ENCODE results near the gene OLFM1. TPM values are rescaled to one million over a fixed set of nuclear protein-coding genes. Genes with fewer than 3 reads are reported as not detected.

Gene OLFM1
- total RNA-seq, 1 donor from 2014 or later = 0.96 TPM

GRCh38 chr9:135152614-135153334 lies 65.3 kb downstream of the OLFM1 start:
- Histone ChIP-seq H3K4me3 (ENCODE audit: low read depth, low read length) (no peak overlapping the region), H3K27me3 (ENCODE audit: control insufficient read depth, insufficient read depth, low read length) (no peaks in the 10 kb centered on the region), H3K36me3 (ENCODE audit: control insufficient read depth, insufficient read depth, low read length) (no peaks in the 10 kb centered on the region)
- no peak for DNase-seq (ENCODE audit: low read depth)
- TF ChIP-seq, protein P1, sequence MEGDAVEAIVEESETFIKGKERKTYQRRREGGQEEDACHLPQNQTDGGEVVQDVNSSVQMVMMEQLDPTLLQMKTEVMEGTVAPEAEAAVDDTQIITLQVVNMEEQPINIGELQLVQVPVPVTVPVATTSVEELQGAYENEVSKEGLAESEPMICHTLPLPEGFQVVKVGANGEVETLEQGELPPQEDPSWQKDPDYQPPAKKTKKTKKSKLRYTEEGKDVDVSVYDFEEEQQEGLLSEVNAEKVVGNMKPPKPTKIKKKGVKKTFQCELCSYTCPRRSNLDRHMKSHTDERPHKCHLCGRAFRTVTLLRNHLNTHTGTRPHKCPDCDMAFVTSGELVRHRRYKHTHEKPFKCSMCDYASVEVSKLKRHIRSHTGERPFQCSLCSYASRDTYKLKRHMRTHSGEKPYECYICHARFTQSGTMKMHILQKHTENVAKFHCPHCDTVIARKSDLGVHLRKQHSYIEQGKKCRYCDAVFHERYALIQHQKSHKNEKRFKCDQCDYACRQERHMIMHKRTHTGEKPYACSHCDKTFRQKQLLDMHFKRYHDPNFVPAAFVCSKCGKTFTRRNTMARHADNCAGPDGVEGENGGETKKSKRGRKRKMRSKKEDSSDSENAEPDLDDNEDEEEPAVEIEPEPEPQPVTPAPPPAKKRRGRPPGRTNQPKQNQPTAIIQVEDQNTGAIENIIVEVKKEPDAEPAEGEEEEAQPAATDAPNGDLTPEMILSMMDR (IDR thresholded peaks at IDR 0.05; ENCODE audit: insufficient read depth, low read length, poor library complexity, severe bottlenecking) = no peak

GRCh38 chr9:135154050-135154615 lies 66.7 kb downstream of the OLFM1 start:
- no peak for DNase-seq (ENCODE audit: low read depth)
- Histone ChIP-seq H3K4me3 (ENCODE audit: low read depth, low read length) (no peak overlapping the region), H3K36me3 (ENCODE audit: control insufficient read depth, insufficient read depth, low read length) (no peaks in the 10 kb centered on the region), H3K27me3 (ENCODE audit: control insufficient read depth, insufficient read depth, low read length) (no peaks in the 10 kb centered on the region)
- TF ChIP-seq, protein P1 (IDR thresholded peaks at IDR 0.05; ENCODE audit: insufficient read depth, low read length, poor library complexity, severe bottlenecking) = no peak

DNA sequence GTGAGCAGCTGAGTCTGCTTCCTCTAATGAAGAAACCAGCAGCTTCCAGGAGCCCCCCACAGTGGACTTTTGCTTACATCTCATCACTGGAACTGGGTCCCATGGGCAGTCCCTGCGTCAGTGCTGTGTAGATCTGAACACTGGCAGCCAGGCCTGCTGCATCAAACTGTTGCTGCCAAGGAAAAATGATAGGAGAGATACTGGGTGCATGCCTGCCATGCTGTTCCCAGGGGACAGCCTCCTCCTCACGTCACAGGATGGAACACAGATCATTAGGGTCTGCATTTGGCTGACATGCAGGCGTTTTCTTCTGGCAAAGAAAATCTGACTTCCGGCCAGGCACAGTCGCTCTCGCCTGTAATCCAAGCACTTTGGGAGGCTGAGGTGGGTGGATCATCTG lies 67.9 kb downstream of the OLFM1 start:
- TF ChIP-seq, protein P1 (IDR thresholded peaks at IDR 0.05; ENCODE audit: insufficient read depth, low read length, poor library complexity, severe bottlenecking) = no peak
- Histone ChIP-seq H3K36me3 (ENCODE audit: control insufficient read depth, insufficient read depth, low read length) (no peaks in the 10 kb centered on the region), H3K4me3 (ENCODE audit: low read depth, low read length) (no peak overlapping the region), H3K27me3 (ENCODE audit: control insufficient read depth, insufficient read depth, low read length) (no peaks in the 10 kb centered on the region)
- no peak for DNase-seq (ENCODE audit: low read depth)

GRCh38 chr9:135156525-135157510 lies 69.3 kb downstream of the OLFM1 start:
- H3K4me3 ChIP-seq (ENCODE audit: low read depth, low read length) = no peak overlapping the region
- TF ChIP-seq, protein P1 (IDR thresholded peaks at IDR 0.05; ENCODE audit: insufficient read depth, low read length, poor library complexity, severe bottlenecking) = no peak
- no peaks in the 10 kb centered on the region for H3K36me3 ChIP-seq (ENCODE audit: control insufficient read depth, insufficient read depth, low read length)
- no peaks in the 10 kb centered on the region for H3K27me3 ChIP-seq (ENCODE audit: control insufficient read depth, insufficient read depth, low read length)
- DNase-seq (ENCODE audit: low read depth) = no peak

DNA sequence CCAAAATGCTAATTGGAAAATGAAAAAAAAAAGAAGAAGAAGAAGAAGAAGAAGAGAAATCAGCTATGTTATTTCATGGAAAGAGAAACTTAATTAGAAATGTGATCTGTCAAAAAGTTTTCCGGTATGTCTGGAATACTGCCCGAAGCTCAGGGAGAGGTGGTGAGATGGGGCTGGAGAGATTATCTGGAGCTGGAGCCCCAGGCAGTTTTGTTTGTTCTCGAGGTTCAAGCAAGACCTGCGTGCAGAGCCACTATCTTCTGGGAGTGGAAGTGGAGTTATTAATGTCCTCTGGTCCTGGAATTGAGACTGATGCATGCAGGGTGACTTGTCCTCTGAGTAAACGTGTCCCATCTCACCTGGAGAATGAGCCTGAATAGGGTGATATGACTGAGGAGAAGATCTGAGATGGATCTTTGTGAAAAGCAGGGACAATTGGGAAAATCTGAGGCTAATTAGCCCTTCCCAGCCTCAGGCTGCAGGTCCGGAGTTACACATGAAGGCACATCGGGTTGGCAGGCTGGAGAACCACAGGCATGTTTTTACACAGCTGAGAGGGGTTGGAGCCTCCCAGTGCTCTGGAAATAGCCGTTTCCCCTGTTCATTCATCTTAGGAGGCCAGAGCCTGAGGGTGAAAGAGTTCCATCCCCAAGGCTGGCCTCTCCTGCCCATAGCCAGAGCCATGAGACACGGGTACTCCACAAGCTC lies 70.5 kb downstream of the OLFM1 start:
- no peak for DNase-seq (ENCODE audit: low read depth)
- no peaks in the 10 kb centered on the region for H3K36me3 ChIP-seq (ENCODE audit: control insufficient read depth, insufficient read depth, low read length)
- TF ChIP-seq, protein P1 (IDR thresholded peaks at IDR 0.05; ENCODE audit: insufficient read depth, low read length, poor library complexity, severe bottlenecking) = no peak
- H3K27me3 ChIP-seq (ENCODE audit: control insufficient read depth, insufficient read depth, low read length) = no peaks in the 10 kb centered on the region
- no peak overlapping the region for H3K4me3 ChIP-seq (ENCODE audit: low read depth, low read length)
